ENCODE measurements around the gene RPL18.
A peak's percentile ranks its signal among the peaks of the same experiment; 100 is the strongest.

The RPL18 gene

GRCh38 chr19:48629599-48630295 is 10.8 kb upstream of the RPL18 start:
- no peak for DNase-seq

- DNase-seq = no peak
Measured at GRCh38 chr19:48629297-48629598, 10.3 kb upstream of the RPL18 start.

- no peak for DNase-seq
Measured at GRCh38 chr19:48628486-48629296, 9.7 kb upstream of the RPL18 start.

GRCh38 chr19:48627865-48628314 is 8.9 kb upstream of the RPL18 start:
- DNase-seq = no peak

- no peak for DNase-seq
Measured at GRCh38 chr19:48627201-48627864, 8.4 kb upstream of the RPL18 start.

- no peak for DNase-seq
Measured at GRCh38 chr19:48625891-48626327, 6.9 kb upstream of the RPL18 start.

- no peak for DNase-seq
Measured at GRCh38 chr19:48624791-48625723, 6.1 kb upstream of the RPL18 start.

- DNase-seq = peak; percentile 97 to 98
Measured at GRCh38 chr19:48624067-48624594, 5.2 kb upstream of the RPL18 start.

GRCh38 chr19:48623556-48624066 is 4.6 kb upstream of the RPL18 start:
- DNase-seq = peak; percentile 33 to 75

- DNase-seq = no peak
Measured at GRCh38 chr19:48619692-48620585, 961 bp upstream of the RPL18 start.

- DNase-seq = no peak
Measured at GRCh38 chr19:48618278-48618915, 581 bp downstream of the RPL18 start.

GRCh38 chr19:48617146-48617937 is 1.6 kb downstream of the RPL18 start:
- DNase-seq = no peak

- no peak for DNase-seq
Measured at GRCh38 chr19:48616491-48617056, 2.4 kb downstream of the RPL18 start.

GRCh38 chr19:48616041-48616436 is 2.9 kb downstream of the RPL18 start:
- no peak for DNase-seq

GRCh38 chr19:48615231-48616040 is 3.5 kb downstream of the RPL18 start:
- no peak for DNase-seq

- DNase-seq = no peak
Measured at GRCh38 chr19:48614436-48615230, 4.3 kb downstream of the RPL18 start, which contains the start of gene FAM83E. Gene FAM83E, minus strand, starts transcription at chr19:48615076. Its CDS starts 1,704 bp downstream, at chr19:48613372.

- DNase-seq = no peak
Measured at GRCh38 chr19:48613852-48614435, 5.0 kb downstream of the RPL18 start.
